Measurements from ENCODE around the gene UBAC1. TPM values are rescaled to one million over a fixed set of nuclear protein-coding genes. Genes with fewer than 3 reads are reported as not detected.

The UBAC1 gene
- total and polyA plus RNA-seq, 10 of the 15 experiments (the other 5 are each of a cell fraction or from before 2014, with no cell fraction given), result 16.7 to 54.6 (median 38.5) TPM

DNA sequence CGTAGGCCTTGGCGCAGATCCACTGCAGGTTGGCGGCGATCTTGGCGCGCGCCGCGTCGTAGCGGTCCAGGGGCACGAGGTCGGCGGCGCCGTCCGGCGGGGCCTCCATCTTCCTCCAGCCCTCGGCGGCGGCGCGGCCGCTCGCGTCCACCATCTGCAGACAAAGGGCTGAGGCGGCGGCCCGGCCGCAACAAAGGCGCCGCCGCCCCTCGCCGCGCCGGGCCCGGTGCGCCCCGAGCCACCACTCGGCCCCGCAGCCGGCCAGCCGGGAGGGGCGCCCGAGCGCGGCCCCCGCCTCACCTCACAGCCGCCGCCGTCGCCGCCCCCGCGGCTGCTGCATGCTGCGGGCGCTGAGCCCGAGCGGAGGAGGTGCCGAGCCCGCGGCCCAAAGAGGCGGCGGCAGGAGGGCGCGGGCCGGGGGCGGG is 54.2 kb downstream of the UBAC1 start (continued):
- TF ChIP-seq, protein P1, sequence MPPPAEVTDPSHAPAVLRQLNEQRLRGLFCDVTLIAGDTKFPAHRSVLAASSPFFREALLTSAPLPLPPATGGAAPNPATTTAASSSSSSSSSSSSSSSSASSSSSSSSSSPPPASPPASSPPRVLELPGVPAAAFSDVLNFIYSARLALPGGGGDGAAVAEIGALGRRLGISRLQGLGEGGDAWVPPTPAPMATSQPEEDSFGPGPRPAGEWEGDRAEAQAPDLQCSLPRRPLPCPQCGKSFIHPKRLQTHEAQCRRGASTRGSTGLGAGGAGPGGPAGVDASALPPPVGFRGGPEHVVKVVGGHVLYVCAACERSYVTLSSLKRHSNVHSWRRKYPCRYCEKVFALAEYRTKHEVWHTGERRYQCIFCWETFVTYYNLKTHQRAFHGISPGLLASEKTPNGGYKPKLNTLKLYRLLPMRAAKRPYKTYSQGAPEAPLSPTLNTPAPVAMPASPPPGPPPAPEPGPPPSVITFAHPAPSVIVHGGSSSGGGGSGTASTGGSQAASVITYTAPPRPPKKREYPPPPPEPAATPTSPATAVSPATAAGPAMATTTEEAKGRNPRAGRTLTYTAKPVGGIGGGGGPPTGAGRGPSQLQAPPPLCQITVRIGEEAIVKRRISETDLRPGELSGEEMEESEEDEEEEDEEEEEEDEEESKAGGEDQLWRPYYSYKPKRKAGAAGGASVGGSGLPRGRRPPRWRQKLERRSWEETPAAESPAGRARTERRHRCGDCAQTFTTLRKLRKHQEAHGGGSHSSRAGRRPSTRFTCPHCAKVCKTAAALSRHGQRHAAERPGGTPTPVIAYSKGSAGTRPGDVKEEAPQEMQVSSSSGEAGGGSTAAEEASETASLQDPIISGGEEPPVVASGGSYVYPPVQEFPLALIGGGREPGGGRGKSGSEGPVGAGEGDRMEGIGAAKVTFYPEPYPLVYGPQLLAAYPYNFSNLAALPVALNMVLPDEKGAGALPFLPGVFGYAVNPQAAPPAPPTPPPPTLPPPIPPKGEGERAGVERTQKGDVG (CRISPR knock-in tag; IDR thresholded peaks at IDR 0.05), result no peak
- TF ChIP-seq ZNF24 (IDR thresholded peaks at IDR 0.05) (no peak), CBFB (IDR thresholded peaks at IDR 0.05; ENCODE audit: low read depth) (no peak), WRNIP1 (IDR thresholded peaks at IDR 0.05; ENCODE audit: borderline replicate concordance, low read depth, low read length) (no peak), SP1 (IDR thresholded peaks at IDR 0.05; ENCODE audit: low read depth, low read length) (no peak), ASH2L (IDR thresholded peaks at IDR 0.05; ENCODE audit: borderline replicate concordance, low read depth) (no peak), BMI1 (IDR thresholded peaks at IDR 0.05; ENCODE audit: borderline replicate concordance) (no peak), RAD21 (IDR thresholded peaks at IDR 0.05; ENCODE audit: insufficient read depth, low read depth, low read length) (no peak), ZNF622 (IDR thresholded peaks at IDR 0.05) (no peak)
- TF ChIP-seq, protein P2, sequence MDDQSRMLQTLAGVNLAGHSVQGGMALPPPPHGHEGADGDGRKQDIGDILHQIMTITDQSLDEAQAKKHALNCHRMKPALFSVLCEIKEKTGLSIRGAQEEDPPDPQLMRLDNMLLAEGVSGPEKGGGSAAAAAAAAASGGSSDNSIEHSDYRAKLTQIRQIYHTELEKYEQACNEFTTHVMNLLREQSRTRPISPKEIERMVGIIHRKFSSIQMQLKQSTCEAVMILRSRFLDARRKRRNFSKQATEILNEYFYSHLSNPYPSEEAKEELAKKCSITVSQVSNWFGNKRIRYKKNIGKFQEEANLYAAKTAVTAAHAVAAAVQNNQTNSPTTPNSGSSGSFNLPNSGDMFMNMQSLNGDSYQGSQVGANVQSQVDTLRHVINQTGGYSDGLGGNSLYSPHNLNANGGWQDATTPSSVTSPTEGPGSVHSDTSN (IDR thresholded peaks at IDR 0.05; ENCODE audit: insufficient replicate concordance, low read depth, low read length), result no peak
- TF ChIP-seq, protein P3, sequence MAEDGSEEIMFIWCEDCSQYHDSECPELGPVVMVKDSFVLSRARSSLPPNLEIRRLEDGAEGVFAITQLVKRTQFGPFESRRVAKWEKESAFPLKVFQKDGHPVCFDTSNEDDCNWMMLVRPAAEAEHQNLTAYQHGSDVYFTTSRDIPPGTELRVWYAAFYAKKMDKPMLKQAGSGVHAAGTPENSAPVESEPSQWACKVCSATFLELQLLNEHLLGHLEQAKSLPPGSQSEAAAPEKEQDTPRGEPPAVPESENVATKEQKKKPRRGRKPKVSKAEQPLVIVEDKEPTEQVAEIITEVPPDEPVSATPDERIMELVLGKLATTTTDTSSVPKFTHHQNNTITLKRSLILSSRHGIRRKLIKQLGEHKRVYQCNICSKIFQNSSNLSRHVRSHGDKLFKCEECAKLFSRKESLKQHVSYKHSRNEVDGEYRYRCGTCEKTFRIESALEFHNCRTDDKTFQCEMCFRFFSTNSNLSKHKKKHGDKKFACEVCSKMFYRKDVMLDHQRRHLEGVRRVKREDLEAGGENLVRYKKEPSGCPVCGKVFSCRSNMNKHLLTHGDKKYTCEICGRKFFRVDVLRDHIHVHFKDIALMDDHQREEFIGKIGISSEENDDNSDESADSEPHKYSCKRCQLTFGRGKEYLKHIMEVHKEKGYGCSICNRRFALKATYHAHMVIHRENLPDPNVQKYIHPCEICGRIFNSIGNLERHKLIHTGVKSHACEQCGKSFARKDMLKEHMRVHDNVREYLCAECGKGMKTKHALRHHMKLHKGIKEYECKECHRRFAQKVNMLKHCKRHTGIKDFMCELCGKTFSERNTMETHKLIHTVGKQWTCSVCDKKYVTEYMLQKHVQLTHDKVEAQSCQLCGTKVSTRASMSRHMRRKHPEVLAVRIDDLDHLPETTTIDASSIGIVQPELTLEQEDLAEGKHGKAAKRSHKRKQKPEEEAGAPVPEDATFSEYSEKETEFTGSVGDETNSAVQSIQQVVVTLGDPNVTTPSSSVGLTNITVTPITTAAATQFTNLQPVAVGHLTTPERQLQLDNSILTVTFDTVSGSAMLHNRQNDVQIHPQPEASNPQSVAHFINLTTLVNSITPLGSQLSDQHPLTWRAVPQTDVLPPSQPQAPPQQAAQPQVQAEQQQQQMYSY (CRISPR knock-in tag; IDR thresholded peaks at IDR 0.05), result no peak
